Panc1 (cell line): ENCODE results near the gene OLFM3. TPM values are rescaled to one million over a fixed set of nuclear protein-coding genes. Genes with fewer than 3 reads are reported as not detected.

Source experiments
- ATAC-seq: fragments of 200-7000 bp; cut with Tn5 transposase; 2 replicates; pipeline ENCODE4 v1.9.1; 2020; ENCODE audit warnings: mild to moderate bottlenecking, moderate library complexity
- BruUV-seq: library from RNA; stranded (reverse); fragments of 400-500 nt; replicated peaks from 2 replicates; lab custom pipeline; 2021; lab: Mats Ljungman, UMichigan
- CTCF ChIA-PET: fragments of 300-600 bp; sonication (Branson Sonifier 250); formaldehyde crosslinking; loops from one replicate; lab custom pipeline; 2022; ENCODE audit warnings: antibody characterized with exemption; lab: Charles Lee
- POLR2A ChIA-PET: fragments of 300-600 bp; sonication (Branson Sonifier 250); formaldehyde crosslinking; loops from one replicate; lab custom pipeline; 2022; ENCODE audit warnings: antibody characterized with exemption; lab: Charles Lee
- DNase-seq: peaks from one replicate; pipeline ENCODE4 v3.0.0-alpha.2; 2010; ENCODE audit warnings: low read depth, low spot score
- H3K27ac ChIP-seq: 2 replicates; pipeline ENCODE4 v1.5.1; 2011; ENCODE audit warnings: mild to moderate bottlenecking, low read length, inconsistent platforms
- H3K27me3 ChIP-seq: fragments of 200-500 bp; sonication (Bioruptor generic); 2 replicates; pipeline ENCODE4 v1.6.0; 2014; ENCODE audit warnings: low read length, inconsistent platforms; ENCODE audit not compliant: control insufficient read depth, insufficient read depth
- H3K36me3 ChIP-seq: fragments of 200-500 bp; sonication (Bioruptor generic); 2 replicates; pipeline ENCODE4 v1.5.1; 2014; ENCODE audit warnings: inconsistent platforms, mild to moderate bottlenecking, low read length, moderate library complexity; ENCODE audit not compliant: control insufficient read depth, insufficient read depth
- H3K4me1 ChIP-seq: 2 replicates; pipeline ENCODE4 v1.5.1; 2011; ENCODE audit warnings: inconsistent platforms, mild to moderate bottlenecking, low read length, moderate library complexity; ENCODE audit not compliant: control insufficient read depth, insufficient read depth
- H3K4me3 ChIP-seq, 2 experiments: 2 replicates each; pipeline ENCODE4 v1.5.1; 2011 to 2012; ENCODE audit warnings: low read depth in 2 of 2, low read length in 2 of 2, mild to moderate bottlenecking in 2 of 2, inconsistent platforms in 1 of 2, moderate library complexity in 1 of 2
- H3K9me3 ChIP-seq: fragments of 200-500 bp; sonication (Bioruptor generic); 2 replicates; pipeline ENCODE4 v1.5.1; 2014; ENCODE audit warnings: low read depth, mild to moderate bottlenecking, inconsistent platforms, low read length, moderate library complexity; ENCODE audit not compliant: control insufficient read depth, insufficient read depth
- POLR2AphosphoS5 ChIP-seq: IDR thresholded peaks from 2 replicates; pipeline ENCODE4 v1.6.1; 2012; ENCODE audit warnings: mild to moderate bottlenecking, low read depth, low read length, moderate library complexity
- SIN3A ChIP-seq: IDR thresholded peaks from 2 replicates; pipeline ENCODE4 v1.6.1; 2012; ENCODE audit warnings: low read depth, mild to moderate bottlenecking, low read length, moderate library complexity, borderline replicate concordance; ENCODE audit not compliant: insufficient read depth
- TCF7L2 ChIP-seq: IDR thresholded peaks from 2 replicates; pipeline ENCODE4 v1.6.1; 2011; ENCODE audit warnings: mild to moderate bottlenecking, low read depth, low read length, inconsistent platforms
- in situ Hi-C: cut with HindIII; loops from 2 replicates; pipeline ENCODE4 v1.10.0; 2016; ENCODE audit warnings: low sequenced_read_pairs, low pct_unique_long_range_greater_than_20kb
- intact Hi-C: fragments of 100-400 bp; cut with micrococcal nuclease; formaldehyde crosslinking; loops from one replicate; pipeline ENCODE4 v1.10.0; 2022; ENCODE audit not compliant: unreplicated experiment
- total RNA-seq: library from RNA; stranded (reverse); gene quantifications from one replicate; pipeline ENCODE4 v1.2.1, GENCODE V29; 2021; ENCODE audit not compliant: unreplicated experiment
- TF ChIP-seq, protein P1 (sequence below): fragments of 450-650 bp; IDR thresholded peaks from 2 replicates; pipeline ENCODE4 v1.5.1; 2017; ENCODE audit warnings: mild to moderate bottlenecking
- TF ChIP-seq, protein P2 (sequence below), 2 experiments: IDR thresholded peaks; 2 replicates each; pipeline ENCODE4 v1.6.1; 2011 to 2012; ENCODE audit warnings: low read depth in 2 of 2, control low read depth in 1 of 2, low read length in 1 of 2, mild to moderate bottlenecking in 1 of 2, moderate library complexity in 1 of 2; ENCODE audit not compliant: insufficient read depth in 1 of 2

Gene OLFM3
- total RNA-seq, 1 experiment from 2014 or later: not detected

DNA sequence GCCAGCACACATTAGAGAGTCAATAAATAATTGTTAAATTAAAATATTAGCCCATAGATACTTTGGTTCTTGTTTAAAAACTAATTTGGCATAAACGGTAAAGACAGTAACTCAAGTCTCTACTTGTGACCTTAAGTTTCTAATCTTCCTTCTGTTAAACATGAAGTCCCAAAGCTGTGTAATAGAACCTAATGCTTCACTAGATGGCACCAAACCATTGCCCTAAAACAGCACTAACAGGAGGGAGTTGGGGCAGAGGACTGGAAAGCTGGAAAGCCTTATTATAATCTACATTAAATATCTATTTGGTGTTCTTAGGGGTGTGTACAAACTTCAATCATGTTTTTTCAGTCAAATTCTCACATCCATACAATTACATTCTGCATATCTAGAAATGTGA, 176.7 kb downstream of the OLFM3 start:
- Histone ChIP-seq H3K36me3 (no peaks in the 10 kb centered on the region), H3K9me3 (no peaks in the 10 kb centered on the region), H3K27ac (no peak overlapping the region), H3K4me3 (no peak overlapping the region), H3K27me3 (no peaks in the 10 kb centered on the region), H3K4me1 (no peaks in the 10 kb centered on the region)
- CTCF ChIA-PET: interaction anchor here (0.6 kb wide), 1 partner anchor 414 kb away, joined by 3 read pairs; no protein-coding TSS in a partner anchor
- ATAC-seq: no peak
- TF ChIP-seq, protein P1, sequence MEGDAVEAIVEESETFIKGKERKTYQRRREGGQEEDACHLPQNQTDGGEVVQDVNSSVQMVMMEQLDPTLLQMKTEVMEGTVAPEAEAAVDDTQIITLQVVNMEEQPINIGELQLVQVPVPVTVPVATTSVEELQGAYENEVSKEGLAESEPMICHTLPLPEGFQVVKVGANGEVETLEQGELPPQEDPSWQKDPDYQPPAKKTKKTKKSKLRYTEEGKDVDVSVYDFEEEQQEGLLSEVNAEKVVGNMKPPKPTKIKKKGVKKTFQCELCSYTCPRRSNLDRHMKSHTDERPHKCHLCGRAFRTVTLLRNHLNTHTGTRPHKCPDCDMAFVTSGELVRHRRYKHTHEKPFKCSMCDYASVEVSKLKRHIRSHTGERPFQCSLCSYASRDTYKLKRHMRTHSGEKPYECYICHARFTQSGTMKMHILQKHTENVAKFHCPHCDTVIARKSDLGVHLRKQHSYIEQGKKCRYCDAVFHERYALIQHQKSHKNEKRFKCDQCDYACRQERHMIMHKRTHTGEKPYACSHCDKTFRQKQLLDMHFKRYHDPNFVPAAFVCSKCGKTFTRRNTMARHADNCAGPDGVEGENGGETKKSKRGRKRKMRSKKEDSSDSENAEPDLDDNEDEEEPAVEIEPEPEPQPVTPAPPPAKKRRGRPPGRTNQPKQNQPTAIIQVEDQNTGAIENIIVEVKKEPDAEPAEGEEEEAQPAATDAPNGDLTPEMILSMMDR: peak; percentile 24; the same call in 1 of the 2 replicates
- TF ChIP-seq SIN3A: no peak
- in situ Hi-C loops: no loop called here
- no TSS peak for BruUV-seq
- no peak for DNase-seq
- intact Hi-C loops: no loop called here
- POLR2A ChIA-PET: no interaction called here

DNA sequence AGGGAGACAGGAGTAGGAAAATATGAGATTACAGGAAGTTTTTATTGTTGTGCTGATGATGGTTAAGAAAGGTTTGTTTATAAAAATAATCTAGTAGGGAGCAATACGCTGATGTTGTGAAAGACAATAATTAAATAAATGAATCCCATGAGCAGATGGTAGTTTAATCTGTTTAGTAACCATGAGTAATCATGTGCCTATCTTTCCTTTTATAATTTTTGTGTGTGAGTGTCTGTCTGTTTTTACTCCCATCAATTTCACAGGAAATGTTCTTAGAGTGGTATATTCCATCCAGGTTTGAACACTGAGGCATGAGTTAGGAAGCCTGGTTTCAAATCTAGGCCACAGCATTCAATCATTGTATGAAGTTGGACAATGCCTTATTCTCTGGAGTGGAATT, 180.5 kb downstream of the OLFM3 start:
- H3K4me1 ChIP-seq: no peaks in the 10 kb centered on the region
- ChIA-PET POLR2A (no interaction called here), CTCF (no interaction called here)
- H3K27me3 ChIP-seq: no peaks in the 10 kb centered on the region
- no peaks in the 10 kb centered on the region for H3K36me3 ChIP-seq
- intact Hi-C loops: no loop called here
- no peak overlapping the region for H3K27ac ChIP-seq
- DNase-seq: no peak
- no peak overlapping the region for H3K4me3 ChIP-seq
- no TSS peak for BruUV-seq
- H3K9me3 ChIP-seq: no peaks in the 10 kb centered on the region
- in situ Hi-C loops: no loop called here
- TF ChIP-seq, protein P1: no peak
- TF ChIP-seq SIN3A (no peak), POLR2AphosphoS5 (no peak), TCF7L2 (no peak)
- TF ChIP-seq, protein P2, sequence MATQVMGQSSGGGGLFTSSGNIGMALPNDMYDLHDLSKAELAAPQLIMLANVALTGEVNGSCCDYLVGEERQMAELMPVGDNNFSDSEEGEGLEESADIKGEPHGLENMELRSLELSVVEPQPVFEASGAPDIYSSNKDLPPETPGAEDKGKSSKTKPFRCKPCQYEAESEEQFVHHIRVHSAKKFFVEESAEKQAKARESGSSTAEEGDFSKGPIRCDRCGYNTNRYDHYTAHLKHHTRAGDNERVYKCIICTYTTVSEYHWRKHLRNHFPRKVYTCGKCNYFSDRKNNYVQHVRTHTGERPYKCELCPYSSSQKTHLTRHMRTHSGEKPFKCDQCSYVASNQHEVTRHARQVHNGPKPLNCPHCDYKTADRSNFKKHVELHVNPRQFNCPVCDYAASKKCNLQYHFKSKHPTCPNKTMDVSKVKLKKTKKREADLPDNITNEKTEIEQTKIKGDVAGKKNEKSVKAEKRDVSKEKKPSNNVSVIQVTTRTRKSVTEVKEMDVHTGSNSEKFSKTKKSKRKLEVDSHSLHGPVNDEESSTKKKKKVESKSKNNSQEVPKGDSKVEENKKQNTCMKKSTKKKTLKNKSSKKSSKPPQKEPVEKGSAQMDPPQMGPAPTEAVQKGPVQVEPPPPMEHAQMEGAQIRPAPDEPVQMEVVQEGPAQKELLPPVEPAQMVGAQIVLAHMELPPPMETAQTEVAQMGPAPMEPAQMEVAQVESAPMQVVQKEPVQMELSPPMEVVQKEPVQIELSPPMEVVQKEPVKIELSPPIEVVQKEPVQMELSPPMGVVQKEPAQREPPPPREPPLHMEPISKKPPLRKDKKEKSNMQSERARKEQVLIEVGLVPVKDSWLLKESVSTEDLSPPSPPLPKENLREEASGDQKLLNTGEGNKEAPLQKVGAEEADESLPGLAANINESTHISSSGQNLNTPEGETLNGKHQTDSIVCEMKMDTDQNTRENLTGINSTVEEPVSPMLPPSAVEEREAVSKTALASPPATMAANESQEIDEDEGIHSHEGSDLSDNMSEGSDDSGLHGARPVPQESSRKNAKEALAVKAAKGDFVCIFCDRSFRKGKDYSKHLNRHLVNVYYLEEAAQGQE (IDR thresholded peaks at IDR 0.05; ENCODE audit: insufficient read depth in 1 of 2, low read depth in 2 of 2, low read length in 1 of 2): no peak
- no peak for ATAC-seq
